Ectodermal cell (in vitro differentiated cells): ENCODE data around the gene TMEM271.
"Not testable (repeated sequence)": the region's sequence is repeated elsewhere in the genome, so short reads cannot be mapped to it uniquely, and the experiment has no call there.

Experiments used
- H3K27ac ChIP-seq: 2 replicates; pipeline ENCODE4 v1.7.0; 2013; ENCODE audit warnings: mild to moderate bottlenecking, low read depth, low read length; ENCODE audit not compliant: insufficient read depth, poor library complexity, severe bottlenecking
- H3K27me3 ChIP-seq: 2 replicates; pipeline ENCODE4 v1.7.0; 2013; ENCODE audit warnings: mild to moderate bottlenecking, low read length; ENCODE audit not compliant: insufficient read depth, control insufficient read depth, poor library complexity, severe bottlenecking
- H3K36me3 ChIP-seq: one replicate; pipeline ENCODE4 v1.7.0; 2013; ENCODE audit warnings: low read length; ENCODE audit not compliant: control insufficient read depth, insufficient read depth
- H3K4me1 ChIP-seq: one replicate; pipeline ENCODE4 v1.7.0; 2013; ENCODE audit warnings: low read length; ENCODE audit not compliant: control insufficient read depth, insufficient read depth
- H3K4me3 ChIP-seq: 2 replicates; pipeline ENCODE4 v1.7.0; 2013; ENCODE audit warnings: low read depth, low read length, control low read depth; ENCODE audit not compliant: insufficient read depth
- H3K9me3 ChIP-seq: 2 replicates; pipeline ENCODE4 v1.7.0; 2013; ENCODE audit warnings: mild to moderate bottlenecking, low read length, moderate library complexity; ENCODE audit not compliant: control insufficient read depth
- WGBS, 2 experiments: methylation state at CpG; one replicate each; pipeline ENCODE4 v1.1.7; 2013; ENCODE audit warnings: missing lambda C conversion rate in 2 of 2; 5-methylcytosine and 5-hydroxymethylcytosine counted together

Gene TMEM271

GRCh38 chr4:560731-561291 is 15.3 kb downstream of the TMEM271 start:
- no peaks in the 10 kb centered on the region for H3K4me1 ChIP-seq
- no peak overlapping the region for H3K27ac ChIP-seq
- 78 to 82% methylated on average over 12 of the region's 12 CpGs for WGBS, 2 experiments
- no peaks in the 10 kb centered on the region for H3K36me3 ChIP-seq
- no peak overlapping the region for H3K4me3 ChIP-seq
- no peaks in the 10 kb centered on the region for H3K27me3 ChIP-seq
- no peaks in the 10 kb centered on the region for H3K9me3 ChIP-seq

GRCh38 chr4:560061-560460 is 16.0 kb downstream of the TMEM271 start:
- no peak overlapping the region for H3K4me3 ChIP-seq
- no peaks in the 10 kb centered on the region for H3K36me3 ChIP-seq
- 76 to 78% methylated on average over 9 of the region's 9 CpGs for WGBS, 2 experiments
- no peaks in the 10 kb centered on the region for H3K4me1 ChIP-seq
- no peaks in the 10 kb centered on the region for H3K27me3 ChIP-seq
- H3K9me3 ChIP-seq, result no peaks in the 10 kb centered on the region
- H3K27ac ChIP-seq, result no peak overlapping the region

GRCh38 chr4:555566-556275 is 20.4 kb downstream of the TMEM271 start:
- no peaks in the 10 kb centered on the region for H3K36me3 ChIP-seq
- no peak overlapping the region for H3K4me3 ChIP-seq
- H3K4me1 ChIP-seq, result no peaks in the 10 kb centered on the region
- no peaks in the 10 kb centered on the region for H3K27me3 ChIP-seq
- WGBS, 2 experiments, result 89 to 90% methylated on average over 14 of the region's 14 CpGs
- no peaks in the 10 kb centered on the region for H3K9me3 ChIP-seq
- H3K27ac ChIP-seq, result no peak overlapping the region

- H3K9me3 ChIP-seq, H3K27ac ChIP-seq, H3K4me1 ChIP-seq, H3K4me3 ChIP-seq, H3K36me3 ChIP-seq, H3K27me3 ChIP-seq: not testable (repeated sequence)
- 72 to 77% methylated on average over 3 of the region's 3 CpGs for WGBS, 2 experiments
These were observed 21.2 kb downstream of the TMEM271 start for GRCh38 chr4:554793-555320.

GRCh38 chr4:552019-552418 is 24.1 kb downstream of the TMEM271 start:
- 74 to 75% methylated on average over 5 of the region's 5 CpGs for WGBS, 2 experiments
- Histone ChIP-seq H3K27me3 (no peaks in the 10 kb centered on the region), H3K27ac (no peak overlapping the region), H3K36me3 (no peaks in the 10 kb centered on the region), H3K9me3 (no peaks in the 10 kb centered on the region), H3K4me1 (peaks cover 5% of the 10 kb centered on the region), H3K4me3 (no peak overlapping the region)

GRCh38 chr4:550268-550667 is 25.8 kb downstream of the TMEM271 start:
- H3K27ac ChIP-seq, H3K36me3 ChIP-seq, H3K4me3 ChIP-seq, H3K27me3 ChIP-seq, H3K4me1 ChIP-seq, H3K9me3 ChIP-seq: not testable (repeated sequence)
- WGBS, 2 experiments, result 92 to 94% methylated on average over 25 to 27 of the region's 27 CpGs

- Histone ChIP-seq H3K4me1 (peaks cover 5% of the 10 kb centered on the region), H3K36me3 (no peaks in the 10 kb centered on the region), H3K9me3 (no peaks in the 10 kb centered on the region), H3K27ac (no peak overlapping the region), H3K4me3 (no peak overlapping the region), H3K27me3 (no peaks in the 10 kb centered on the region)
- 28 to 33% methylated on average over 6 to 8 of the region's 8 CpGs for WGBS, 2 experiments
These were observed 27.1 kb downstream of the TMEM271 start for GRCh38 chr4:548976-549375.

- H3K27ac ChIP-seq, result no peak overlapping the region
- no peak overlapping the region for H3K4me3 ChIP-seq
- H3K27me3 ChIP-seq, result no peaks in the 10 kb centered on the region
- H3K4me1 ChIP-seq, result peaks cover 5% of the 10 kb centered on the region
- no peaks in the 10 kb centered on the region for H3K36me3 ChIP-seq
- 85 to 89% methylated on average over 5 of the region's 5 CpGs for WGBS, 2 experiments
- H3K9me3 ChIP-seq, result no peaks in the 10 kb centered on the region
These were observed 30.5 kb downstream of the TMEM271 start for GRCh38 chr4:545612-546011.

- Histone ChIP-seq H3K27ac (no peak overlapping the region), H3K27me3 (no peaks in the 10 kb centered on the region), H3K4me3 (no peak overlapping the region), H3K9me3 (no peaks in the 10 kb centered on the region), H3K4me1 (peaks cover 5% of the 10 kb centered on the region), H3K36me3 (no peaks in the 10 kb centered on the region)
- 88 to 89% methylated on average over 9 of the region's 9 CpGs for WGBS, 2 experiments
These were observed 31.5 kb downstream of the TMEM271 start for GRCh38 chr4:544386-545105.

GRCh38 chr4:541271-541670 is 34.8 kb downstream of the TMEM271 start:
- no peak overlapping the region for H3K27ac ChIP-seq
- WGBS, 2 experiments, result 89 to 94% methylated on average over 3 of the region's 3 CpGs
- H3K27me3 ChIP-seq, result no peaks in the 10 kb centered on the region
- H3K9me3 ChIP-seq, result no peaks in the 10 kb centered on the region
- H3K36me3 ChIP-seq, result no peaks in the 10 kb centered on the region
- H3K4me1 ChIP-seq, result no peaks in the 10 kb centered on the region
- no peak overlapping the region for H3K4me3 ChIP-seq
